Measurements from ENCODE around the gene GNAI1.
A peak's percentile ranks its signal among the peaks of the same experiment; 100 is the strongest.

GNAI1 gene

GRCh38 chr7:80226629-80227028 is 92.0 kb downstream of the GNAI1 start:
- no peak overlapping the region for H3K27ac ChIP-seq
- TF ChIP-seq ZFX (IDR thresholded peaks at IDR 0.05) (no peak), CTCF (conservative IDR thresholded peaks at IDR 0.05) (no peak)

GRCh38 chr7:80230327-80230726 is 95.7 kb downstream of the GNAI1 start:
- no peak overlapping the region for H3K27ac ChIP-seq
- TF ChIP-seq CTCF (conservative IDR thresholded peaks at IDR 0.05), result no peak
- no peak for TF ChIP-seq ZFX (IDR thresholded peaks at IDR 0.05)

GRCh38 chr7:80231707-80232106 is 97.1 kb downstream of the GNAI1 start:
- H3K27ac ChIP-seq, result no peak overlapping the region

GRCh38 chr7:80232979-80233724 is 98.5 kb downstream of the GNAI1 start:
- no peak overlapping the region for H3K27ac ChIP-seq
- TF ChIP-seq ZFX (IDR thresholded peaks at IDR 0.05) (no peak), CTCF (conservative IDR thresholded peaks at IDR 0.05) (no peak)

More at GRCh38 chr7:80231707-80232106, 97.1 kb downstream of the GNAI1 start:
- TF ChIP-seq CTCF (conservative IDR thresholded peaks at IDR 0.05) (no peak), ZFX (IDR thresholded peaks at IDR 0.05) (no peak)

- no peak overlapping the region for H3K27ac ChIP-seq
- TF ChIP-seq ZFX (IDR thresholded peaks at IDR 0.05) (no peak), CTCF (conservative IDR thresholded peaks at IDR 0.05) (no peak)
Observed at GRCh38 chr7:80235334-80235733, 100.7 kb downstream of the GNAI1 start.

GRCh38 chr7:80236681-80237080 is 102.0 kb downstream of the GNAI1 start:
- H3K27ac ChIP-seq, result no peak overlapping the region
- no peak for TF ChIP-seq ZFX (IDR thresholded peaks at IDR 0.05)

- peak overlapping the region; percentile 57; the same call in 1 of the 2 replicates for H3K27ac ChIP-seq
- no peak for TF ChIP-seq ZFX (IDR thresholded peaks at IDR 0.05)
- no peak for TF ChIP-seq CTCF (conservative IDR thresholded peaks at IDR 0.05)
Observed at GRCh38 chr7:80240265-80241025, 105.8 kb downstream of the GNAI1 start.
